ENCODE measurements around the gene GRK7. TPM values are rescaled to one million over a fixed set of nuclear protein-coding genes. Genes with fewer than 3 reads are reported as not detected.
A peak's percentile ranks its signal among the peaks of the same experiment; 100 is the strongest.

Gene GRK7
- total and polyA plus RNA-seq, 2 of the 13 experiments (the other 11 are each of a cell fraction or from before 2014, with no cell fraction given), result not detected

- no peak for TF ChIP-seq CENPX (CRISPR knock-in tag; IDR thresholded peaks at IDR 0.05)
- TF ChIP-seq TBL1XR1 (IDR thresholded peaks at IDR 0.05; ENCODE audit: borderline replicate concordance, low read length, partially characterized antibody), result no peak
- no peak for TF ChIP-seq JUND (CRISPR knock-in tag; IDR thresholded peaks at IDR 0.05)
- no peak for TF ChIP-seq HNRNPUL1 (IDR thresholded peaks at IDR 0.05; ENCODE audit: low read depth, low read length)
- TF ChIP-seq DRAP1 (CRISPR knock-in tag; IDR thresholded peaks at IDR 0.05), result peak; percentile 88; the same call in 1 of the 2 replicates
- no peak for TF ChIP-seq ZNF382 (CRISPR knock-in tag; IDR thresholded peaks at IDR 0.05; ENCODE audit: borderline replicate concordance)
- no peak for TF ChIP-seq TFE3 (CRISPR knock-in tag; IDR thresholded peaks at IDR 0.05)
- TF ChIP-seq ZNF329 (CRISPR knock-in tag; IDR thresholded peaks at IDR 0.05; ENCODE audit: low read depth), result no peak
- no peak for TF ChIP-seq ZNF569 (CRISPR knock-in tag; IDR thresholded peaks at IDR 0.05; ENCODE audit: borderline replicate concordance)
- TF ChIP-seq ZNF543 (CRISPR knock-in tag; IDR thresholded peaks at IDR 0.05), result no peak
- no peak for TF ChIP-seq ZBTB2 (CRISPR knock-in tag; IDR thresholded peaks at IDR 0.05; ENCODE audit: low read depth)
- no peak for TF ChIP-seq ZFP37 (CRISPR knock-in tag; IDR thresholded peaks at IDR 0.05; ENCODE audit: borderline replicate concordance)
- TF ChIP-seq CEBPB (IDR thresholded peaks at IDR 0.05; ENCODE audit: borderline replicate concordance, low read depth, low read length), result 0 out of 2 replicates have a peak, but pooled peaks have one; percentile 9
- TF ChIP-seq ZNF792 (CRISPR knock-in tag; IDR thresholded peaks at IDR 0.05), result peak; percentile 61; the same call in 1 of the 2 replicates
- TF ChIP-seq ATRX (CRISPR knock-in tag; IDR thresholded peaks at IDR 0.05; ENCODE audit: borderline replicate concordance), result no peak
- TF ChIP-seq ZGPAT (CRISPR knock-in tag; IDR thresholded peaks at IDR 0.05), result peak; percentile 69; the same call in 1 of the 2 replicates
- TF ChIP-seq MTA1 (CRISPR knock-in tag; IDR thresholded peaks at IDR 0.05; ENCODE audit: borderline replicate concordance), result no peak
- TF ChIP-seq PHF5A (CRISPR knock-in tag; IDR thresholded peaks at IDR 0.05; ENCODE audit: low read depth, unreplicated experiment), result no peak
- TF ChIP-seq ZNF281 (CRISPR knock-in tag; IDR thresholded peaks at IDR 0.05; ENCODE audit: borderline replicate concordance), result no peak; the same call in 1 of the 2 replicates
- no peak for TF ChIP-seq GMEB1 (CRISPR knock-in tag; IDR thresholded peaks at IDR 0.05; ENCODE audit: borderline replicate concordance)
- TF ChIP-seq ZSCAN12 (CRISPR knock-in tag; IDR thresholded peaks at IDR 0.05), result no peak
Observed at GRCh38 chr3:141728355-141728892, 34.8 kb upstream of the GRK7 start (continued).
